HG03442 (cell line): Measurements from ENCODE around the gene GPR137.
A peak's percentile ranks its signal among the peaks of the same experiment; 100 is the strongest.

Experiments
- ATAC-seq: cut with Tn5 transposase; IDR thresholded peaks from one replicate; pipeline ENCODE4 v1.9.1; 2021; ENCODE audit warnings: mild to moderate bottlenecking, moderate library complexity; ENCODE audit not compliant: unreplicated experiment

GPR137 gene

DNA sequence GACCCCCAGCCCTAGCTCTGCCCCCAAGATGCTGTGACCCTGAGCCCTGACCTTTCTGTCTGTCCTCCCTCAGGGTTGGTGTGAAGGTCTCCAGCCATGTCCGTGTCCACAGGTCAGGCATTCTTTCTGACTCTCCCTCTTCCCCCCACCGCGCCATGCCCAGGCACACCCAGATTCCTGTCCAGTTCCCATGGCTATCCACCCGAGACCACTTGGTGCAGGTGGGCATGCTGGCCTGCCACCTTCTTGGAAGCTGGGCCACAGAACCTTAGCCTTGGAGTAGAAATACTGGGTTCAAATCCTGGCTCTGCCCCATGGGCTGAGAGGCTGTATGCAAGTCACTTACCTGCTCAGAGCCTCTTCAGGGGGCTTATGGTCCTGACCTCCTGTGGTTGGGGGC, 36.6 kb upstream of the GPR137 start:
- no peak for ATAC-seq

DNA sequence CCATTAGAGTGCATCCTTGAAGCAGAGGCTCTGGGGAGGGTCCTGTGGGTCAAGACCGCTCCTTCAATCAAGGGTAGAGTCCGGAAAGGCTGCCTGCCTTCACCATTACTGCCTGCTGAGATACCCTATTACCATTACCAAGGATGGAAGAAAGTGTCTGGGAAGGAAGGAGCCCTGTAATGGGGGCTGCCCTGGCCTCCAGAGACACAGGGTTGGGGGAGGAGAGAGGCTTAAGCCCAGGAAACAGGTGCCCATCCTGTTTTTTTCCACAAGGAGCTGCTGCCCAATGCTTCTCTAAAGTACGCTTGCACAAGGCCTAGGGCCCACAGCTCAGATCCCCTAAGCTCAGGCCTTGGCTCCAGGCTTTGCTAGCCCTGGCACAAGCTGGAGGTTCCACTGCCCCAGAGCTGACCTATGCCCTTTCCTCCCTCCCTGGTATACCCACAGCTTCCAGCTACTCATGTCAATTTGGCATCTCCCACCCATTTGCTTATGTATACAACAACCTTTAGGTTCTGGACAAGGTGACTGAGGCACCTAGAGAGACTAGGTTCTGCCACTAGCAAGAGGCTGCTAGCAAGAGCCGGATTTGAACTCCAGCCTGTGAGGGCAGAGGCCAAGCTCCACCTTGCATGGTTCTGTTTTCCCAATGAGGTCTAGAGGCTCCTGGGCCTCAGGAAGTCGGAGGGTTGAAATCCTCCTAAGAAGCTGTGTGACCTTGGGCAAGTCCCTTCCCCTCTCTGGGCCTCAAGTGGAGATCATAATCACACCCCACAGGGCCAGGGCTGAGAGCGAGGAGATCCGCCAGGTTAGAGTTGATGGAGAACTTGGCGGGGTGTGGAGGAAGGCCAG, 35.9 kb upstream of the GPR137 start:
- no peak for ATAC-seq

DNA sequence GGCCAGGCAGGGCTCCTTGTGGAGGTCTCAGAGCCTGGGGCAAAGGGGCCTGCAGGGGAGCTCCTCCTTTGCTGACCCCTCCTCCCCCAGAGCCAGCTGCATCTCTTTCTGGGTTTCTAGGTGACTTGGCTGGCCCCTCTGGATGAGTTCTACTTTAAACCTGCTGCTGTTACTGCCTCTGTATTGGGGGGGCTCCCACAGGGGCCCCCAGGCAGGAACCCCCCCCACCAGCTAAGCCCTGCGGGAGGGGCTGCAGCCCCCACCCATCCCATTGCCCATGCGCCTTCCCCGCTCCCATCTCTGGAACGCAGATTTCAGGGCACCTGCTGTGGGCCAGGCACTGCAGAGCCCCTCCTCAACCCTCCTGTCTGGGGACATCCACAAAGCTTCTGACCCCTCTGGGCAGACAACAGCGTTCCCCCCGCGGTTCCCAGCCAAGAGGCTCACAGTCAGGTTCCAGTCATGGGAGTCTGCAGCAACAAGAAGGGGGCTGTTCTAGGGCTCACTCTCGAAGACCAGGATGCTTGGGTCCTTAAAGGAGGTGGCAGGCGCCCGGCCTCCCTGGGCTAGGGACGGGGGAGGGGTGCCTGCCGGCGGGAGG, 35.1 kb upstream of the GPR137 start:
- ATAC-seq = no peak

DNA sequence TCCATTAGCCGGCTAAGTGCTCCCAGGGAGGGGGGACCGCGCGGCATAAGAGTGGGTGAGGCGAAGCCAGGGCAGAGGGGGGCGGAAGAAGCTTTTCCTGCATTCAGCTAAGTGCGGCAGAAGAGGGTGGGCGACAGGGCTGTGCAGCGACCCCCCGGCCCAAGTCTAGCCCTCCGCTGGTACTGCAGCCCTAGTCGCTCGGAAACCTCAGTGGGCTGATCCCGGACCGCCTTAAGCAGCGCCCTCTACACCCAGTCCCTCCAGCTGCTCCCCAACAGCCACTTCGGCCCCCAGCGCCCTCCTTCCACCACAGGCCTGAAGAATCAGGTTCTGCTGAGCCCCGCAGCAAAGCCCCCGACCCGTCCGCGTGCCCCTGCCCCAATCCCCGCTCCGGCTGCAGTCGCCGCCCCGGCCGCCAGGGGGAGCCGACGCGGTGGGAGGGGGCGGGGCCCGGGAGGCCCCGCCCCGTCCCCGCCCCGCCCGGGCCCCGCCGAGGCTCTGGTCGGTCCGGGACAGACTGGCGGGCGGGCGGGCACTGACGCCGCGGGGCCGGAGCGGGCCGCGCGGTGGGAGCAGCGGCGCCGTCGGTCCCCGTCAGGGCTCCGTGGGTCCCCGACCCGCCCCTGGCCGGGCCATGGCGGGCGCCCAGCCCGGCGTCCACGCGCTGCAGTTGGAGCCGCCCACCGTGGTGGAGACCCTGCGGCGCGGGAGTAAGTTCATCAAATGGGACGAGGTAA, 34.5 kb upstream of the GPR137 start, which contains the start of gene PLCB3:
PLCB3 (plus strand) TSS at position 515 of the 737 bp plus-strand sequence; CDS start at position 635, 120 bp downstream.
- peak; percentile 48 for ATAC-seq

DNA sequence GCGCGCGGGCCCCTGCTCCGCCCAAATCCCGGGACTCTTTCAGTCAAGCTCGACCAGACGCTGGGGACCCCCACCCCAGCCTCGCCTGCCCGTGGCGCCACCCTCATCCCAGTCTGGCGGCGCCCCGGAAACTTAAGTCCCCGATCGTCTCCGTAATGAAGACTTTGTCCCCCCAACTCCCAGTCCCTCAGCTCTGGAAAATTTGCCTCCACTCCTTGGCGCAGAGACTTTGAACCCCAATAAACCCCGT, 34.0 kb upstream of the GPR137 start:
- ATAC-seq = no peak

DNA sequence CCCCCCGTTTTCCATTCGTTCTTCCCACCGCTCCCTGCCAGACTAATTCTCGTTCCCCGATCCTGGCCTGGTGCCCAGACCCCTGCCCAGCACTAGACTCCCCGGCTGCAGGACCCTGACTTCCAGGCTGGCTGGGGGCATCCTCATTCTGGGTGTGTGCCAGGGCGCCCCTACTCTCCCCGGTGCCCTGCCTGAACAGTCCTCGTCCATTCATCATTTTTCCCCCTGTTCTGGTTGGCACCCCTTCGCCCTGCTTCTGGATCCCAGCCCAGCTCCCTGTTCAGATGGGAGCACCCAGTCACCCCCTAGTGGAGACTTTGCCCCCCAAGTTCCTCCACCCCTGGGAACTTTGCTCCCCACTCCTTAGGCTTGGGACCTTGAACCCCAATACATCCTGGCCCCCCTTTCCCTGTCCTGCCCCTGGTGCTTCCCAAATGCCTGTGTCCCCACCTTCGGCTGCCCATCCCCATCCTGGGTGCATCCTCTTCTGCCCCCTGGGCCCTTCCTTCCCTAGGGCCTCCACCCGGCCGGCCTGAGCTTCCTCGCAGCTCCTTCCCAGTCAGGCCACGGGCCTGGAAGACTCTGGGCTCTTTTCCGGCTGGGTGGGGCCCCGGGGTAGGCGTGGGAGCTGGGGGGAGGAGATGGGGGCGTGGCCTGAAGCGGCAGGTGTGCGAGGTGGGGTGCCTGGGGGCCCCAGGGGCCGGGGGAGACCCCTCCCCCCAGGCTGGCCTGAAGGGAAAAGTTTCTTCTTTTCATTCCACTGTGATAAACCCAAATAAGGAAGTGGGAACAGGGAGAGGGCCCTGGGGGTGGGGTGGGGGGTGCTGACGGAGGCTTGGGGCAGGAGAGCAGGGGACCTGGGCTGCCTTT, 33.4 kb upstream of the GPR137 start:
- no peak for ATAC-seq

DNA sequence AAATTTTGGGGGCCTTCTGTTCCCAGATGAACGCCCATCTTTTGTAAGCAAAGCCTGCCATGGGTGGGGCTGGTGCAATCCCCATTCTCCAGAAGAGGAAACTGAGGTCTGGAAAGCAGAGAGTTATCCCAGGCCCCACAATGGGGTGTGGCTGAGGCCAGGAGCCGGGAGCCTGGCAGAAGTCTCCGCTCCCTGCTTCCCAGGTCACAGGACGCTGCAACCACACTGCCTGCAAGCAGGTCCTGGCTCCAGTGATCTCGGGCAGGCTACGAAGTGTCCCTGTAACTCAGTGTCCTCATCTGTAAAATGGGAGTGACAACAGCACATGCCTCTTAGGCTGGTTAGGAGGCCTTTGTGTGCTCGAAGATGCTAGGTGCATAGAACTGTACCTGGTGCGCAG, 32.6 kb upstream of the GPR137 start:
- no peak for ATAC-seq

DNA sequence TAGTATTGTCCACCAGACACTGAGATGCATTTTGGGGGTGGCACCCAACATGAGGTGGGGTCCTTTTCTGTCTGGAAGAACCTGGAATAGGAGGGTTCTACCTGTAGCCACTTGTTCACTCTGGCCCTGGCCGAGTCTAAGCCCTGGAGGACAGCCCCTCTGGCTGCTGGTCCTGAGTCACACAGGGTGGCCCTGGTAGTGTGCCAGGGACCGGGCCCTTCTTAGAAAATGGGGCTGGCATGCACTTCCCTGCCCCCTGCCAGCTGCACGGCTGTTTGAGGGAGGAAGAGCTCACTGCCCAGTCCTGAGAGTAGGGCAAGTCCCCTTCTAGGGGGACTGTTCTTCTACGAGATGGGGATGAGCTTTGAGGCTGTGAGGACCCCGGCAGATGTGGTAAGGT, 32.2 kb upstream of the GPR137 start:
- ATAC-seq = no peak

DNA sequence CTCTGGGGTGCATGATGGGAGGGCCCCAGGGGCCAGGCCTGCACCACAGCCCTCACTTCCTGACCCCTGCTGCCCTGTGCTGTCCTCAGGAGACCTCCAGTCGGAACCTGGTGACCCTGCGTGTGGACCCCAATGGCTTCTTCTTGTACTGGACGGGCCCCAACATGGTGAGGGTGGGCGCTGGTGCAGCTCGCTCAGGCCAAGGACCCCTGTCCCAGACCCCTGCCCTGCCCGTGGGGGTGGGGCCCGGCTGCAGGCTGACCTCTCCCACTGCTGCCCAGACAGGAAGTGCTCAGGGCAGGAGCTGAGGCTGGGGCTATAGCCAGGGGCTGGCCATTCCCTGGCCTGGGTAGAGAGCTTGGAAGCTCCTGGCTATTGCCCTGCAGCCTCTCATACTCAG, 31.3 kb upstream of the GPR137 start:
- no peak for ATAC-seq

DNA sequence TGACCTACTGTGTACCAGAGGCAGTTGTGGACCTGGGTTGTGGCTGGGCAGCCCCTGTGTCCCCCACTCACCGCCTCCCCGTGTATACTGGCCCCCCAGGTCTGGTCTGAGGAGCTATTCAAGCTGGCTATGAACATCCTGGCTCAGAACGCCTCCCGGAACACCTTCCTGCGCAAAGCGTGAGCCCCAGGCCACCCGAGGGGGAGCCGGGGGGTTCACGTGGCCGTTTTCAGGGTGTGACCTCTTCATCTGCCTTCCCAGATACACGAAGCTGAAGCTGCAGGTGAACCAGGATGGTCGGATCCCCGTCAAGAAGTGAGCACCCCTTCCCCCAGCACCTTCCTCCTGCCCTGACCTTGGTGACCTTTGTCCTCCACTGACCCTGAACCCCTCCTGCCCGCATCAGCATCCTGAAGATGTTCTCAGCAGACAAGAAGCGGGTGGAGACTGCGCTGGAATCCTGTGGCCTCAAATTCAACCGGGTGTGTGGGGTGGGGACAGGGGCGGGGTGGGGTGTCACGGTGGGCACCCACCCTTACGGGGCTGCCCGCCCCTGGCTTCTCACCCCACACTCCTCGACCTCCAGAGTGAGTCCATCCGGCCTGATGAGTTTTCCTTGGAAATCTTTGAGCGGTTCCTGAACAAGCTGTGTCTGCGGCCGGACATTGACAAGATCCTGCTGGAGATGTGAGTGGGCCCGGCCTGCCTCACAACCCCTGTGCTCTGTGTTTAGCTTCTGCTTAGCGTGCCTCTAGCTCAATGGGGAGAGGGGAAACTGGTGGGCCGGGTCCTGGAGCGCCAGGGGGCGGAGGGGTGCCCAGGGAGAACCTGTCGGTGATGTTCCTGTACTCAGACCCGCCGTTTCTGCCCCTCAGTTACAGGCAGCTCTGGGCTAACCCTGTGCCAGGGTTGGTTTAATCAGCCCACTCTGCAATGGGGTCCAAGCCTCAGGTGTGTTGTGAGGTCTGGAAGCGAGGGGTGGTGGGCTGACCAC, 30.2 kb upstream of the GPR137 start:
- ATAC-seq = no peak

DNA sequence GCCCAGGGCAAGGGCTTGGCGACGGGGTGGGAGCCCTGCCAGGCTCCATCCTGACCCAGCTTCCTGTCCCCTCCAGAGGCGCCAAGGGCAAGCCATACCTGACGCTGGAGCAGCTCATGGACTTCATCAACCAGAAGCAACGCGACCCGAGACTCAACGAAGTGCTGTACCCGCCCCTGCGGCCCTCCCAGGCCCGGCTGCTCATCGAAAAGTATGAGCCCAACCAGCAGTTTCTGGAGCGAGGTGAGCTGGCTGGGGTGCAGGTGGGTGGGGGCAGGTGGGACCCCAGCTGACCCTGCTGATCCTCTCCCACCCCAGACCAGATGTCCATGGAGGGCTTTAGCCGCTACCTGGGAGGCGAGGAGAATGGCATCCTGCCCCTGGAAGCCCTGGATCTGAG, 29.3 kb upstream of the GPR137 start:
- no peak for ATAC-seq

DNA sequence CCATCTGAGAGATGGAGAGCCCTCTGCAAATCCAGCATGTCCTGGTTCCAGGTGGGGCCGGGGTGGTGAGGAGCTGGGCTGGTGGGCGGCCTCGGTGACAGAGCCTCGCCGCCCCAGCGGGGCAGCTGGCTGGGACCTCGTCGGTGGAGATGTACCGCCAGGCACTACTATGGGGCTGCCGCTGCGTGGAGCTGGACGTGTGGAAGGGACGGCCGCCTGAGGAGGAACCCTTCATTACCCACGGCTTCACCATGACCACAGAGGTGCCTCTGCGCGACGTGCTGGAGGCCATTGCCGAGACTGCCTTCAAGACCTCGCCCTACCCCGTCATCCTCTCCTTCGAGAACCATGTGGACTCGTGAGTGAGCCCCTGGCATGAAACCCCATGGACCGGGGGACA, 27.3 kb upstream of the GPR137 start:
- ATAC-seq = no peak

DNA sequence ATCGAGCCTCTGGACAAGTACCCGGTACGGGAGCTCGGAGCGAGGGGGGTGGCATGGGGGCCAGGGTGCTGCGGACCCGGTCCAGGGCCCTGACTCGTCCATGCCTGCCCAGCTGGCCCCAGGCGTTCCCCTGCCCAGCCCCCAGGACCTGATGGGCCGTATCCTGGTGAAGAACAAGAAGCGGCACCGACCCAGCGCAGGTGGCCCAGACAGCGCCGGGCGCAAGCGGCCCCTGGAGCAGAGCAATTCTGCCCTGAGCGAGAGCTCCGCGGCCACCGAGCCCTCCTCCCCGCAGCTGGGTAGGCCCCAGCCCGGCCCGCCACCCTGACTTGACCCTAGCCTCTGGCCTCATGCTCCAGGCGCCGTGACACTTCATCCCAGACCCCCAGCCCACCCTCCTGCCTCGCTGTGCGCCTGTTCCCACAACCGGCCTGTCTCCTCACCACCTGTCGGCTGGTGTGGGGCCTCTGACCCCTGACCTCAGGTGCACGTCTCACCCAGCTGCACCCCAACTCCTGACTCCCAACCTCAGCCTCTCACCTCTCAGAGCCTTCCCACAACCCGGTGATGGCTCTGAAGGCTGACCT, 26.6 kb upstream of the GPR137 start:
- no peak for ATAC-seq

DNA sequence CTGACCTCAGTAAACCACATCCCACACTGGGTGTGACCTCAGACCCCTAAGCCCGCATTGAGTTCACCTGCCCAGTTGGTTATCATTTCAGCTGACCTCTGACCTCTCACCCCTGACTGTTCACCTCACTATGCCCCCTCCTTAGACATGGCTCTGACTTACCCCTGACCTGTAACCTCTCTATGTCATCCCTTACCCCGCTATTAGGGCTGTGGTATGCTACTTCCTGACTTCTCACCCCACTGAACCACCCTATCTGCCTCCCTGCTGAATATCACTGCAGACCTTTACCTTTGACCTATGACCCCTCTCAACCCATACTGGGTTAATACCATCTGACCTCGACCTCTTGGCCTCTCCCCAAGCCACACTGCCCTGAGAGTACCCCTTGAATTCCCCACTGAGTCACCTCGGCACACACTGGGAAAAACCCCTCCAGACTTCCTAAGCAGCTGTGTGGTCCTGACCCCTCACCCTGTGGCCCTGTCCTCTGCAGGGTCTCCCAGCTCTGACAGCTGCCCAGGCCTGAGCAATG, 26.0 kb upstream of the GPR137 start:
- ATAC-seq = no peak

DNA sequence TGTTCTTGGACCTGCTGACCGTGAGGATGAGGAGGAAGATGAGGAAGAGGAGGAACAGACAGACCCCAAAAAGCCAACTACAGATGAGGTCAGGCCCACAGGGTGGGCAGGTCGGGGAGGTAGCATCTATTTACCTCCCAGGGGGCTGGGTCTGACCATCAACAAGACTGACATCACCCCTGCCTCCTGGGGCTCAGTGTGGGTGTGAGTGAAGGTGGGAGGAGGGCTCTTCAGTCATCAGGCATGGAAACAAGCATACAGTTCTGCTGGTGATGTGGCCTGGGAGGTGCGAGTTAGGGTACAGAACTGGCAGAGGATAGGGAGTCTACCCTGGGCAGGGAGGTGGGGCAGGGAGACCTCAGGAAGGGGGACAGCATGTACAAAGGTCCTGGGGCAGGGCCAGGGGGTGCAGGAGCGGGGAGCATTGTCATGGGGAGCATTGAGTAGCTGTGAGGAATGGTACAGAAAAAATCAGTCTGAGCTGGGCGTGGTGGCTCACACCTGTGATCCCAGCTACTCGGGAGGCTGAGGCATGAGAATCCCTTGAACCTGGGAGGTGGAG, 25.4 kb upstream of the GPR137 start:
- no peak for ATAC-seq

DNA sequence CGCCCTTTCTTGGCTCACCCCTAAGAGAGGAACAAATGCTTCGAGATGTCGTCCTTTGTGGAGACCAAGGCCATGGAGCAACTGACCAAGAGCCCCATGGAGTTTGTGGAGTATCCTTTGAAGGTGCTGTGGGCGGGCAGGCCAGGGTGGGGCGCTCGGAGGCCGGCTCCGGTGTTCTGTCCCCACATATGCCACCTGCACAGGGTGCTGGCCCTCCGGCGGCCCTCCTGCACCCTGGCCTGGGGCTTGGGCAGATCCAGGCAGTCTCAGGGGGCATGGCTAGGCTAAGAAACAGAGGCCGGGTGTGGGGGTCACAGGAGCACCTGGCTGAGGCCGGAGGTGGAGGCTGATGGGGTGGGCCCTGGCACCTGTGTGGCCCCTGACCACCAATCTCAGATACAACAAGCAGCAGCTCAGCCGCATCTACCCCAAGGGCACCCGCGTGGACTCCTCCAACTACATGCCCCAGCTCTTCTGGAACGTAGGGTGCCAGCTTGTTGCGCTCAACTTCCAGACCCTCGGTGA, 24.0 kb upstream of the GPR137 start:
- no peak for ATAC-seq

DNA sequence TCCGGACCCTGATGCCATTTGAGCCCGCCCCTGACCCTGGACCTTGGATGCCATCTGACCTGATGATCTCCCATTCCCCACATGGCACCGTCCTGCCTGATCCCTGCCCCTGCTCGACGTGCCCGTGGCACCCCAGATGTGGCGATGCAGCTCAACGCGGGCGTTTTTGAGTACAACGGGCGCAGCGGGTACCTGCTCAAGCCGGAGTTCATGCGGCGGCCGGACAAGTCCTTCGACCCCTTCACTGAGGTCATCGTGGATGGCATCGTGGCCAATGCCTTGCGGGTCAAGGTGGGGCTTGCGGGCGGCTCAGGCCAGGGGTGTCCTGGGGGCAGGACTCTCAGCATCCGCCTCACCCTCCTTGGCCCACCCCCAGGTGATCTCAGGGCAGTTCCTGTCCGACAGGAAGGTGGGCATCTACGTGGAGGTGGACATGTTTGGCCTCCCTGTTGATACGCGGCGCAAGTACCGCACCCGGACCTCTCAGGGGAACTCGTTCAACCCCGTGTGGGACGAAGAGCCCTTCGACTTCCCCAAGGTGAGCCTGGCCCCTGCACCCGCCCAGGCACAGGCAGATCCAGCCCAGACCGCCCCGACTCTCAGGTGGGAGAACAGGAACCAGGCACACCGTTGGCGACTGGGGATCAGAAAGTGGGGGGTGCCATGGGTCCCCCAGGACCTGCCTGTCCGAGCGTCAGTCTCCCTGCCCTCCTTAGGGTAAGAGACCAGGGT, 23.2 kb upstream of the GPR137 start:
- ATAC-seq = no peak
